CD8-positive, alpha-beta memory T cell (primary cell): ENCODE data around the gene UFSP1. TPM values are rescaled to one million over a fixed set of nuclear protein-coding genes. Genes with fewer than 3 reads are reported as not detected.

Experiments
- CTCF ChIA-PET: fragments of 350-600 bp; sonication (Branson Sonifier 250); formaldehyde crosslinking; loops from one replicate; lab custom pipeline; 2021; ENCODE audit warnings: antibody characterized with exemption; lab: Charles Lee
- POLR2A ChIA-PET: fragments of 350-600 bp; sonication (Branson Sonifier 250); formaldehyde crosslinking; loops from one replicate; lab custom pipeline; 2021; ENCODE audit warnings: antibody characterized with exemption; lab: Charles Lee
- DNase-seq, 5 donors: peaks; one replicate each; pipeline versions ENCODE4 v3.0.0 to v3.0.0-alpha.2; 2020 to 2022; ENCODE audit warnings: mixed read lengths in 1 of 5
- H3K27ac ChIP-seq: one replicate; pipeline ENCODE4 v1.7.0; 2013; ENCODE audit warnings: low read depth, mild to moderate bottlenecking, low read length, moderate library complexity
- H3K27me3 ChIP-seq: 2 replicates; pipeline ENCODE4 v1.7.0; 2013; ENCODE audit warnings: low read length, mild to moderate bottlenecking; ENCODE audit not compliant: insufficient read depth, poor library complexity, severe bottlenecking
- H3K36me3 ChIP-seq: 2 replicates; pipeline ENCODE4 v1.7.0; 2013; ENCODE audit warnings: mild to moderate bottlenecking, low read length, moderate library complexity; ENCODE audit not compliant: insufficient read depth
- H3K4me1 ChIP-seq: 2 replicates; pipeline ENCODE4 v1.7.0; 2013; ENCODE audit warnings: mild to moderate bottlenecking, low read length, moderate library complexity; ENCODE audit not compliant: insufficient read depth
- H3K4me3 ChIP-seq: 2 replicates; pipeline ENCODE4 v1.7.0; 2013; ENCODE audit warnings: mild to moderate bottlenecking, low read length
- H3K9me3 ChIP-seq: 2 replicates; pipeline ENCODE4 v1.7.0; 2013; ENCODE audit warnings: mild to moderate bottlenecking, low read length
- H3K27ac Mint-ChIP-seq, 8 donors: one replicate each; pipeline ENCODE4 v1.8.0; 2020 to 2021; ENCODE audit warnings: mixed read lengths in 8 of 8, mild to moderate bottlenecking in 6 of 8, inconsistent platforms in 3 of 8, moderate library complexity in 3 of 8
- H3K27me3 Mint-ChIP-seq, 2 donors: one replicate each; pipeline ENCODE4 v1.8.0; 2020 to 2021; ENCODE audit warnings: mixed read lengths in 2 of 2, mild to moderate bottlenecking in 1 of 2, moderate library complexity in 1 of 2
- H3K36me3 Mint-ChIP-seq, 3 donors: one replicate each; pipeline ENCODE4 v1.8.0; 2020 to 2021; ENCODE audit warnings: mixed read lengths in 3 of 3, inconsistent platforms in 1 of 3, mild to moderate bottlenecking in 1 of 3
- H3K4me1 Mint-ChIP-seq, 3 donors: one replicate each; pipeline ENCODE4 v1.8.0; 2020 to 2021; ENCODE audit warnings: mixed read lengths in 3 of 3, inconsistent platforms in 1 of 3, mild to moderate bottlenecking in 1 of 3
- H3K4me3 Mint-ChIP-seq, 7 donors: one replicate each; pipeline ENCODE4 v1.8.0; 2020 to 2021; ENCODE audit warnings: mixed read lengths in 7 of 7, mild to moderate bottlenecking in 6 of 7, moderate library complexity in 4 of 7, inconsistent platforms in 2 of 7
- H3K9me3 Mint-ChIP-seq, 5 donors: one replicate each; pipeline ENCODE4 v1.8.0; 2020 to 2022; ENCODE audit warnings: mixed read lengths in 5 of 5, mild to moderate bottlenecking in 3 of 5, moderate library complexity in 2 of 5, inconsistent platforms in 1 of 5
- polyA plus RNA-seq: library from polyadenylated mRNA; unstranded; fragments of 300-500 nt; fragmentation: Illumina TruSeq; gene quantifications from one replicate; pipeline ENCODE4 v1.2.3, GENCODE V29; 2021
- total RNA-seq, 2 experiments: library from RNA; stranded (reverse); gene quantifications; one replicate each; pipeline ENCODE4 v1.2.3, GENCODE V29; 2021

UFSP1 gene
- total and polyA plus RNA-seq, 3 experiments from 2014 or later = 2.1 to 4.0 (median 3.1) TPM

- Mint-ChIP-seq H3K36me3 (peaks cover 0 to 34% (median 5%) of the 10 kb centered on the region in 3 donors), H3K4me1 (peaks cover 16 to 33% (median 21%) of the 10 kb centered on the region in 3 donors), H3K27ac (peak overlapping the region in 4 of 8 donors; percentile 54 to 75 (median 60)), H3K9me3 (no peaks in the 10 kb centered on the region), H3K4me3 (peak overlapping the region; percentile 84 to 96 (median 90)), H3K27me3 (no peaks in the 10 kb centered on the region)
- POLR2A ChIA-PET = no interaction called here
- Histone ChIP-seq H3K27ac (no peak overlapping the region), H3K9me3 (no peaks in the 10 kb centered on the region), H3K4me1 (peaks cover 17% of the 10 kb centered on the region), H3K27me3 (no peaks in the 10 kb centered on the region), H3K36me3 (no peaks in the 10 kb centered on the region), H3K4me3 (no peak overlapping the region)
- CTCF ChIA-PET = interaction anchor here (0.7 to 0.8 kb wide), 2 partner anchors 18 to 54 kb away, joined by 3 read pairs; no protein-coding TSS in a partner anchor
- DNase-seq = no peak
Measured at GRCh38 chr7:100854146-100854895, 35.2 kb downstream of the UFSP1 start.

- peak within 1 kb of the TSS; percentile 64 for H3K27ac ChIP-seq
- Mint-ChIP-seq H3K4me3 (peak within 1 kb of the TSS; percentile 84 to 96 (median 90)), H3K4me1 (peaks cover 15 to 33% (median 21%) of the 10 kb centered on the region in 3 donors), H3K36me3 (peaks cover 0 to 21% (median 4%) of the 10 kb centered on the region in 3 donors), H3K9me3 (no peaks in the 10 kb centered on the region), H3K27me3 (no peaks in the 10 kb centered on the region), H3K27ac (peak within 1 kb of the TSS; percentile 36 to 98 (median 90))
- no peaks in the 10 kb centered on the region for H3K36me3 ChIP-seq
- DNase-seq = peak; percentile 81 to 89 (median 84)
- POLR2A ChIA-PET = interaction anchor here (0.5 to 2.0 kb wide), 9 partner anchors 15 to 416 kb away, joined by 3 to 13 read pairs (median 4); partner anchors contain the start of genes FBXO24, LRCH4, POP7 and SRRT
- CTCF ChIA-PET = interaction anchor here (0.8 to 5.4 kb wide), 33 partner anchors 10 to 732 kb away, joined by 3 to 52 read pairs (median 4); partner anchors contain the start of genes CNPY4, POP7, SRRT and TRIP6
- no peaks in the 10 kb centered on the region for H3K27me3 ChIP-seq
- no peaks in the 10 kb centered on the region for H3K9me3 ChIP-seq
- H3K4me1 ChIP-seq = peaks cover 17% of the 10 kb centered on the region
- peak within 1 kb of the TSS; percentile 85 for H3K4me3 ChIP-seq
Measured at GRCh38 chr7:100852048-100852872, 37.3 kb downstream of the UFSP1 start, which contains the start of gene SLC12A9. Gene SLC12A9, plus strand, starts transcription at chr7:100852713. Its CDS starts 1,485 bp downstream, at chr7:100854198.

GRCh38 chr7:100847360-100847759 lies 42.2 kb downstream of the UFSP1 start:
- ChIA-PET POLR2A (no interaction called here), CTCF (no interaction called here)
- no peak overlapping the region for H3K4me3 ChIP-seq

GRCh38 chr7:100840470-100841100 lies 48.9 kb downstream of the UFSP1 start:
- no peaks in the 10 kb centered on the region for H3K27me3 ChIP-seq
- no peaks in the 10 kb centered on the region for H3K4me1 ChIP-seq
- H3K36me3 ChIP-seq = no peaks in the 10 kb centered on the region
- Mint-ChIP-seq H3K27me3 (no peaks in the 10 kb centered on the region), H3K4me1 (peaks cover 8 to 12% (median 11%) of the 10 kb centered on the region in 3 donors), H3K4me3 (no peak overlapping the region), H3K27ac (peak overlapping the region in 1 of 8 donors; percentile 84), H3K9me3 (peaks cover 0 to under 1% (median 0%) of the 10 kb centered on the region in 5 donors), H3K36me3 (peaks cover 0 to 2% (median 0%) of the 10 kb centered on the region in 3 donors)
- POLR2A ChIA-PET = no interaction called here
- no peak for DNase-seq
- H3K27ac ChIP-seq = peak overlapping the region; percentile 38
- H3K9me3 ChIP-seq = no peaks in the 10 kb centered on the region
- CTCF ChIA-PET = interaction anchor here (1.4 kb wide), 1 partner anchor 11 kb away, joined by 5 read pairs; no protein-coding TSS in a partner anchor
- H3K4me3 ChIP-seq = no peak overlapping the region

More at GRCh38 chr7:100847360-100847759, 42.2 kb downstream of the UFSP1 start:
- Histone ChIP-seq H3K36me3 (no peaks in the 10 kb centered on the region), H3K27ac (no peak overlapping the region), H3K27me3 (no peaks in the 10 kb centered on the region), H3K9me3 (no peaks in the 10 kb centered on the region), H3K4me1 (peaks cover 6% of the 10 kb centered on the region)
- H3K27ac Mint-ChIP-seq = peak overlapping the region in 1 of 8 donors; percentile 95
- H3K4me1 Mint-ChIP-seq = peaks cover 5% of the 10 kb centered on the region in 3 donors
- no peaks in the 10 kb centered on the region for H3K9me3 Mint-ChIP-seq
- H3K36me3 Mint-ChIP-seq = peaks cover 0 to 3% (median 1%) of the 10 kb centered on the region in 3 donors
- H3K27me3 Mint-ChIP-seq = no peaks in the 10 kb centered on the region
- no peak for DNase-seq
- H3K4me3 Mint-ChIP-seq = no peak overlapping the region

GRCh38 chr7:100839361-100839760 lies 50.2 kb downstream of the UFSP1 start:
- no peaks in the 10 kb centered on the region for H3K27me3 Mint-ChIP-seq
- H3K27me3 ChIP-seq = no peaks in the 10 kb centered on the region
- CTCF ChIA-PET = interaction anchor here (1.4 kb wide), 1 partner anchor 12 kb away, joined by 5 read pairs; no protein-coding TSS in a partner anchor
- peaks cover 0 to 2% (median 0%) of the 10 kb centered on the region in 3 donors for H3K36me3 Mint-ChIP-seq
- H3K4me1 ChIP-seq = no peaks in the 10 kb centered on the region
- H3K36me3 ChIP-seq = no peaks in the 10 kb centered on the region
- H3K4me3 ChIP-seq = no peak overlapping the region
- no peak for DNase-seq
- no peak overlapping the region for H3K27ac Mint-ChIP-seq
- H3K4me3 Mint-ChIP-seq = peak overlapping the region in 1 of 7 donors; percentile 52
- POLR2A ChIA-PET = interaction anchor here (0.7 kb wide), 1 partner anchor 902 kb away, joined by 3 read pairs; no protein-coding TSS in a partner anchor
- no peak overlapping the region for H3K27ac ChIP-seq
- H3K4me1 Mint-ChIP-seq = peaks cover 8 to 12% (median 12%) of the 10 kb centered on the region in 3 donors
- peaks cover 0 to 1% (median 0%) of the 10 kb centered on the region in 5 donors for H3K9me3 Mint-ChIP-seq
- H3K9me3 ChIP-seq = no peaks in the 10 kb centered on the region

Other genes with a start within 250 kb of the UFSP1 start
- 10 to 100 TPM; 14.6 to 17.7 TPM for gene TFR2, start 248.2 kb downstream of the UFSP1 start, total RNA-seq
- gene TFR2, start 248.2 kb downstream of the UFSP1 start, polyA plus RNA-seq = 2.7 TPM
- not detected for gene ACTL6B, start 233.3 kb downstream of the UFSP1 start, total RNA-seq
- gene ACTL6B, start 233.3 kb downstream of the UFSP1 start, polyA plus RNA-seq = not detected
- gene GNB2, start 216.0 kb downstream of the UFSP1 start, total RNA-seq = 100 to 1,000 TPM; 253 to 262 TPM
- 62.9 TPM for gene GNB2, start 216.0 kb downstream of the UFSP1 start, polyA plus RNA-seq
- 10 to 100 TPM; 51.4 to 54.7 TPM for gene GIGYF1, start 195.5 kb downstream of the UFSP1 start, total RNA-seq
- 3.2 TPM for gene GIGYF1, start 195.5 kb downstream of the UFSP1 start, polyA plus RNA-seq
- gene POP7, start 183.6 kb downstream of the UFSP1 start, total RNA-seq = 10 to 100 TPM; 79.7 to 83.3 TPM
- gene POP7, start 183.6 kb downstream of the UFSP1 start, polyA plus RNA-seq = 51.7 TPM
- gene EPO, start 169.2 kb downstream of the UFSP1 start, total RNA-seq = under 1 TPM in 1 of 2 experiments, not detected in 1; 0.22 TPM
- not detected for gene EPO, start 169.2 kb downstream of the UFSP1 start, polyA plus RNA-seq
- gene ZAN, start 156.1 kb downstream of the UFSP1 start, total RNA-seq = not detected
- not detected for gene ZAN, start 156.1 kb downstream of the UFSP1 start, polyA plus RNA-seq
- gene EPHB4, start 62.2 kb downstream of the UFSP1 start, total RNA-seq = 1 to 10 TPM; 2.5 to 2.9 TPM
- not detected for gene EPHB4, start 62.2 kb downstream of the UFSP1 start, polyA plus RNA-seq
- 10 to 100 TPM; 24.7 to 29.1 TPM for gene SLC12A9, start 37.0 kb downstream of the UFSP1 start, total RNA-seq
- 9.5 TPM for gene SLC12A9, start 37.0 kb downstream of the UFSP1 start, polyA plus RNA-seq
- 10 to 100 TPM; 36.8 to 37.7 TPM for gene TRIP6, start 22.3 kb downstream of the UFSP1 start, total RNA-seq
- 2.0 TPM for gene TRIP6, start 22.3 kb downstream of the UFSP1 start, polyA plus RNA-seq
- 100 to 1,000 TPM; 285 to 290 TPM for gene SRRT, start 14.6 kb downstream of the UFSP1 start, total RNA-seq
- 90.7 TPM for gene SRRT, start 14.6 kb downstream of the UFSP1 start, polyA plus RNA-seq
- under 1 TPM in 1 of 2 experiments, not detected in 1; 0.20 TPM for gene ACHE, start 6.2 kb upstream of the UFSP1 start, total RNA-seq
- 0.30 TPM for gene ACHE, start 6.2 kb upstream of the UFSP1 start, polyA plus RNA-seq
- not detected for gene MUC3A, start 59.8 kb upstream of the UFSP1 start, total RNA-seq
- gene MUC3A, start 59.8 kb upstream of the UFSP1 start, polyA plus RNA-seq = not detected
- under 1 TPM in 1 of 2 experiments, not detected in 1; 0.35 TPM for gene MUC12, start 79.8 kb upstream of the UFSP1 start, total RNA-seq
- 0.54 TPM for gene MUC12, start 79.8 kb upstream of the UFSP1 start, polyA plus RNA-seq
- not detected for gene MUC17, start 130.4 kb upstream of the UFSP1 start, total RNA-seq
- not detected for gene MUC17, start 130.4 kb upstream of the UFSP1 start, polyA plus RNA-seq
- gene TRIM56, start 195.8 kb upstream of the UFSP1 start, total RNA-seq = 10 to 100 TPM; 29.1 to 31.9 TPM
- gene TRIM56, start 195.8 kb upstream of the UFSP1 start, polyA plus RNA-seq = 22.0 TPM
- gene SERPINE1, start 237.4 kb upstream of the UFSP1 start, total RNA-seq = under 1 TPM; 0.31 to 0.44 TPM
- not detected for gene SERPINE1, start 237.4 kb upstream of the UFSP1 start, polyA plus RNA-seq